Superior temporal gyrus (tissue), 1 donor: ENCODE measurements around the gene GPBP1L1.
"Not testable (repeated sequence)": the region's sequence is repeated elsewhere in the genome, so short reads cannot be mapped to it uniquely, and the experiment has no call there.

Experiments used
- DNase-seq: peaks from one replicate; pipeline ENCODE4 v3.0.0-alpha.2; 2016; ENCODE audit errors: extremely low spot score

GPBP1L1 gene

GRCh38 chr1:45686288-45687013, at the start of gene GPBP1L1:
TSS of gene GPBP1L1 (minus strand) at chr1:45686533. CDS start at chr1:45659087, 27,446 bp downstream.
- DNase-seq: peak; percentile 94

- DNase-seq: no peak
Measured at GRCh38 chr1:45730780-45731319, 44.5 kb upstream of the GPBP1L1 start.

GRCh38 chr1:45730075-45730779, 43.9 kb upstream of the GPBP1L1 start:
- DNase-seq: no peak

- DNase-seq: not testable (repeated sequence)
Measured at GRCh38 chr1:45726007-45726406, 39.7 kb upstream of the GPBP1L1 start.

- no peak for DNase-seq
Measured at GRCh38 chr1:45723248-45723930, 37.1 kb upstream of the GPBP1L1 start.

- DNase-seq: no peak
Measured at GRCh38 chr1:45722809-45723208, 36.5 kb upstream of the GPBP1L1 start.

- DNase-seq: no peak
Measured at GRCh38 chr1:45721207-45721606, 34.9 kb upstream of the GPBP1L1 start.

GRCh38 chr1:45718289-45718688, 32.0 kb upstream of the GPBP1L1 start:
- DNase-seq: no peak

- not testable (repeated sequence) for DNase-seq
Measured at GRCh38 chr1:45717386-45717785, 31.1 kb upstream of the GPBP1L1 start.

GRCh38 chr1:45716700-45717099, 30.4 kb upstream of the GPBP1L1 start:
- no peak for DNase-seq

GRCh38 chr1:45713711-45714110, 27.4 kb upstream of the GPBP1L1 start:
- no peak for DNase-seq

GRCh38 chr1:45704637-45705036, 18.3 kb upstream of the GPBP1L1 start:
- DNase-seq: no peak

- DNase-seq: no peak
Measured at GRCh38 chr1:45694823-45695222, 8.5 kb upstream of the GPBP1L1 start.

GRCh38 chr1:45693811-45694210, 7.5 kb upstream of the GPBP1L1 start:
- not testable (repeated sequence) for DNase-seq

- DNase-seq: peak; percentile 94
Measured at GRCh38 chr1:45687754-45688740, 1.7 kb upstream of the GPBP1L1 start, which contains the start of gene TMEM69. TSS of gene TMEM69 (plus strand) at chr1:45688181. CDS start at chr1:45691069, 2,888 bp downstream.

GRCh38 chr1:45687014-45687753, 851 bp upstream of the GPBP1L1 start:
- peak; percentile 98 for DNase-seq

GRCh38 chr1:45686015-45686287, 382 bp downstream of the GPBP1L1 start:
- peak; percentile 62 for DNase-seq

GRCh38 chr1:45685308-45686014, 872 bp downstream of the GPBP1L1 start:
- DNase-seq: no peak

GRCh38 chr1:45684402-45684801, 1.9 kb downstream of the GPBP1L1 start:
- DNase-seq: no peak

GRCh38 chr1:45682942-45683341, 3.4 kb downstream of the GPBP1L1 start:
- DNase-seq: no peak
